ENCODE measurements around the gene AKTIP. TPM values are rescaled to one million over a fixed set of nuclear protein-coding genes. Genes with fewer than 3 reads are reported as not detected.

The AKTIP gene
- total RNA-seq, 1 experiment from 2014 or later, result 23.5 TPM

GRCh38 chr16:53537626-53538025, 34.6 kb upstream of the AKTIP start:
- POLR2A ChIA-PET, result interaction anchor here (1.3 kb wide), 1 partner anchor 12 kb away, joined by 3 read pairs; no protein-coding TSS in a partner anchor
- ATAC-seq, result no peak

More at GRCh38 chr16:53537626-53538025, 34.6 kb upstream of the AKTIP start:
- RAD21 ChIA-PET (ENCODE audit: low non-redundant PET in 1 of 2, low total read pairs in 2 of 2, uncharacterized antibody in 2 of 2, unreplicated experiment in 2 of 2), result no interaction called here
- no peaks in the 10 kb centered on the region for H3K4me1 ChIP-seq (ENCODE audit: control insufficient read depth in 1 of 2, insufficient read depth in 2 of 2, low read length in 2 of 2)
- H3K36me3 ChIP-seq (ENCODE audit: control insufficient read depth in 1 of 2, insufficient read depth in 2 of 2, low read length in 2 of 2), result no peaks in the 10 kb centered on the region
- H3K4me3 ChIP-seq (replicated peaks in 1 of 2; ENCODE audit: low read depth in 1 of 2, low read length in 2 of 2), result no peak overlapping the region
- H3K9me3 ChIP-seq (ENCODE audit: control insufficient read depth in 1 of 2, insufficient read depth in 1 of 2, low read depth in 1 of 2, low read length in 2 of 2), result no peaks in the 10 kb centered on the region
- no peaks in the 10 kb centered on the region for H3K9me2 ChIP-seq (ENCODE audit: insufficient read depth)
- no peak overlapping the region for H2AFZ ChIP-seq (ENCODE audit: low read depth, low read length, poor library complexity, severe bottlenecking)
- H4K20me1 ChIP-seq (ENCODE audit: insufficient read depth), result no peaks in the 10 kb centered on the region
- intact Hi-C loops (cut with micrococcal nuclease), result no loop called here
- CTCF ChIA-PET, result interaction anchor here (1.5 kb wide), 1 partner anchor 12 kb away, joined by 4 read pairs; no protein-coding TSS in a partner anchor
- no TSS peak for BruUV-seq (replicated peaks)
- H3K27ac ChIP-seq (ENCODE audit: low read depth, low read length), result no peak overlapping the region
- H3K27me3 ChIP-seq (ENCODE audit: insufficient read depth, low read length), result no peaks in the 10 kb centered on the region
- DNase-seq (ENCODE audit: low read depth, low spot score), result no peak
- TF ChIP-seq EZH2phosphoT487 (IDR thresholded peaks at IDR 0.05; ENCODE audit: borderline replicate concordance), result no peak
- TF ChIP-seq CEBPB (IDR thresholded peaks at IDR 0.05; ENCODE audit: low read depth), result no peak
- no peak for TF ChIP-seq ZNF274 (IDR thresholded peaks at IDR 0.05; ENCODE audit: low read depth, low read length)
- TF ChIP-seq SIN3A (IDR thresholded peaks at IDR 0.05; ENCODE audit: low read depth), result no peak
- no peak for TF ChIP-seq ATF3 (IDR thresholded peaks at IDR 0.05)
- no peak for TF ChIP-seq MAX (IDR thresholded peaks at IDR 0.05)
- no peak for TF ChIP-seq ZBTB33 (IDR thresholded peaks at IDR 0.05; ENCODE audit: extremely low read depth, insufficient replicate concordance, low read length)
- no peak for TF ChIP-seq YY1 (IDR thresholded peaks at IDR 0.05; ENCODE audit: extremely low read depth, insufficient replicate concordance, low read depth, low read length)
- no peak for TF ChIP-seq CBX3 (IDR thresholded peaks at IDR 0.05; ENCODE audit: low read depth)
- no peak for TF ChIP-seq EGR1 (IDR thresholded peaks at IDR 0.05; ENCODE audit: low read depth)
- TF ChIP-seq TCF7L2 (IDR thresholded peaks at IDR 0.05; ENCODE audit: borderline replicate concordance, extremely low read depth, insufficient read depth, insufficient read length), result no peak
- TF ChIP-seq SP1 (IDR thresholded peaks at IDR 0.05; ENCODE audit: low read depth), result no peak
- no peak for TF ChIP-seq EZH2 (IDR thresholded peaks at IDR 0.05)
- TF ChIP-seq ELF1 (IDR thresholded peaks at IDR 0.05; ENCODE audit: borderline replicate concordance, low read depth), result no peak
- H3K9ac ChIP-seq (ENCODE audit: low read length), result no peak overlapping the region
- no peak overlapping the region for H3K4me2 ChIP-seq (ENCODE audit: low read length)
- no peaks in the 10 kb centered on the region for H3K79me2 ChIP-seq (ENCODE audit: insufficient read depth, low read length)
